ENCODE results near the gene STAT2. TPM values are rescaled to one million over a fixed set of nuclear protein-coding genes. Genes with fewer than 3 reads are reported as not detected.

The STAT2 gene
- total and polyA plus RNA-seq, 2 experiments from 2014 or later: 15.6 to 67.9 TPM

DNA sequence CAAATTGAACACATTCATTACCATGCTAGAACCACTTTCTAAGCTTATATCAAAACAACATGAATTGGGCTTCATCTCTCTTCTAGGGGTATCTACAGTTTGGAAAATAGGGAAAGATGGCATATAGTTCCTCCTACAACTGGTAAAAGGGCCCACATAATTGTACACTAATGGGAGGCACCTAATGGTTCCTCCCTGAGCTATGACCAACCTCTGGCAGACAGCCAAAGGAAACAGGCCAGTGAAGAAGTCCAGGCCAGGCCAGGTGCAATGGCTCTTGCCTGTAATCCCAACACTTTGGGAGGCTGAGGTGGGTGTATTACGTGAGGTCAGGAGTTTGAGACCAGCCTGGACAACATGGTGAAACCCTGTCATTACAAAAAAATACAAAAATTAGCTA, 26.0 kb upstream of the STAT2 start (continued):
- TF ChIP-seq, protein P1, sequence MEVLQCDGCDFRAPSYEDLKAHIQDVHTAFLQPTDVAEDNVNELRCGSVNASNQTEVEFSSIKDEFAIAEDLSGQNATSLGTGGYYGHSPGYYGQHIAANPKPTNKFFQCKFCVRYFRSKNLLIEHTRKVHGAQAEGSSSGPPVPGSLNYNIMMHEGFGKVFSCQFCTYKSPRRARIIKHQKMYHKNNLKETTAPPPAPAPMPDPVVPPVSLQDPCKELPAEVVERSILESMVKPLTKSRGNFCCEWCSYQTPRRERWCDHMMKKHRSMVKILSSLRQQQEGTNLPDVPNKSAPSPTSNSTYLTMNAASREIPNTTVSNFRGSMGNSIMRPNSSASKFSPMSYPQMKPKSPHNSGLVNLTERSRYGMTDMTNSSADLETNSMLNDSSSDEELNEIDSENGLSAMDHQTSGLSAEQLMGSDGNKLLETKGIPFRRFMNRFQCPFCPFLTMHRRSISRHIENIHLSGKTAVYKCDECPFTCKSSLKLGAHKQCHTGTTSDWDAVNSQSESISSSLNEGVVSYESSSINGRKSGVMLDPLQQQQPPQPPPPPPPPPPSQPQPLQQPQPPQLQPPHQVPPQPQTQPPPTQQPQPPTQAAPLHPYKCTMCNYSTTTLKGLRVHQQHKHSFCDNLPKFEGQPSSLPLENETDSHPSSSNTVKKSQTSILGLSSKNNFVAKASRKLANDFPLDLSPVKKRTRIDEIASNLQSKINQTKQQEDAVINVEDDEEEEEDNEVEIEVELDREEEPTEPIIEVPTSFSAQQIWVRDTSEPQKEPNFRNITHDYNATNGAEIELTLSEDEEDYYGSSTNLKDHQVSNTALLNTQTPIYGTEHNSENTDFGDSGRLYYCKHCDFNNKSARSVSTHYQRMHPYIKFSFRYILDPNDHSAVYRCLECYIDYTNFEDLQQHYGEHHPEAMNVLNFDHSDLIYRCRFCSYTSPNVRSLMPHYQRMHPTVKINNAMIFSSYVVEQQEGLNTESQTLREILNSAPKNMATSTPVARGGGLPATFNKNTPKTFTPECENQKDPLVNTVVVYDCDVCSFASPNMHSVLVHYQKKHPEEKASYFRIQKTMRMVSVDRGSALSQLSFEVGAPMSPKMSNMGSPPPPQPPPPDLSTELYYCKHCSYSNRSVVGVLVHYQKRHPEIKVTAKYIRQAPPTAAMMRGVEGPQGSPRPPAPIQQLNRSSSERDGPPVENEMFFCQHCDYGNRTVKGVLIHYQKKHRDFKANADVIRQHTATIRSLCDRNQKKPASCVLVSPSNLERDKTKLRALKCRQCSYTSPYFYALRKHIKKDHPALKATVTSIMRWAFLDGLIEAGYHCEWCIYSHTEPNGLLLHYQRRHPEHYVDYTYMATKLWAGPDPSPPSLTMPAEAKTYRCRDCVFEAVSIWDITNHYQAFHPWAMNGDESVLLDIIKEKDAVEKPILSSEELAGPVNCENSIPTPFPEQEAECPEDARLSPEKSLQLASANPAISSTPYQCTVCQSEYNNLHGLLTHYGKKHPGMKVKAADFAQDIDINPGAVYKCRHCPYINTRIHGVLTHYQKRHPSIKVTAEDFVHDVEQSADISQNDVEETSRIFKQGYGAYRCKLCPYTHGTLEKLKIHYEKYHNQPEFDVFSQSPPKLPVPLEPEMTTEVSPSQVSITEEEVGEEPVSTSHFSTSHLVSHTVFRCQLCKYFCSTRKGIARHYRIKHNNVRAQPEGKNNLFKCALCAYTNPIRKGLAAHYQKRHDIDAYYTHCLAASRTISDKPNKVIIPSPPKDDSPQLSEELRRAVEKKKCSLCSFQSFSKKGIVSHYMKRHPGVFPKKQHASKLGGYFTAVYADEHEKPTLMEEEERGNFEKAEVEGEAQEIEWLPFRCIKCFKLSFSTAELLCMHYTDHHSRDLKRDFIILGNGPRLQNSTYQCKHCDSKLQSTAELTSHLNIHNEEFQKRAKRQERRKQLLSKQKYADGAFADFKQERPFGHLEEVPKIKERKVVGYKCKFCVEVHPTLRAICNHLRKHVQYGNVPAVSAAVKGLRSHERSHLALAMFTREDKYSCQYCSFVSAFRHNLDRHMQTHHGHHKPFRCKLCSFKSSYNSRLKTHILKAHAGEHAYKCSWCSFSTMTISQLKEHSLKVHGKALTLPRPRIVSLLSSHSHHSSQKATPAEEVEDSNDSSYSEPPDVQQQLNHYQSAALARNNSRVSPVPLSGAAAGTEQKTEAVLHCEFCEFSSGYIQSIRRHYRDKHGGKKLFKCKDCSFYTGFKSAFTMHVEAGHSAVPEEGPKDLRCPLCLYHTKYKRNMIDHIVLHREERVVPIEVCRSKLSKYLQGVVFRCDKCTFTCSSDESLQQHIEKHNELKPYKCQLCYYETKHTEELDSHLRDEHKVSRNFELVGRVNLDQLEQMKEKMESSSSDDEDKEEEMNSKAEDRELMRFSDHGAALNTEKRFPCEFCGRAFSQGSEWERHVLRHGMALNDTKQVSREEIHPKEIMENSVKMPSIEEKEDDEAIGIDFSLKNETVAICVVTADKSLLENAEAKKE (CRISPR knock-in tag; IDR thresholded peaks at IDR 0.05): no peak

DNA sequence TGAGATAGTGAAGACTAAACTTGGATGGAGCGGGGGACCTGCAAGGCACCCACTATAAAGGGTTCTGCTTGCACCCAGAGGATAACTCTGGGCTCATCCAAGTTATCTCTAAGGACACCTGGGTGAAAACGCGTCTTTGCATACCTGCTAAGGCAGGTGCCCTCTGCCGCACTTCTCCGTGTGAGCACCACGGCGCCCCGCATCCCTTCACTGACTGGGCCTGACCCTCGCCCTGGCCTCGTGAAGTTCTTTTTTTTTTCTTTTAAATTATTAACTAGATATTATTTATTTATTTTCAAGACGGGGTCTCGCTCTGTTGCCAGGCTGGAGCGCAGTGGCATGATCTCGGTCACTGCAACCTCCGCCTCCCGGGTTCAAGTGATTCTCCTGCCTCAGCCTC, 22.7 kb upstream of the STAT2 start:
- H2AFZ ChIP-seq: no peak overlapping the region
- peaks cover 4% of the 10 kb centered on the region for H3K4me1 ChIP-seq (ENCODE audit: insufficient read depth)
- H3K9me2 ChIP-seq (ENCODE audit: insufficient read depth): no peaks in the 10 kb centered on the region
- no peak overlapping the region for H3K27ac ChIP-seq (ENCODE audit: low read depth)
- no peaks in the 10 kb centered on the region for H4K20me1 ChIP-seq (replicated peaks; ENCODE audit: insufficient read depth)
- no peaks in the 10 kb centered on the region for H3K9me3 Mint-ChIP-seq
- peaks cover 7% of the 10 kb centered on the region for H3K27me3 Mint-ChIP-seq (ENCODE audit: insufficient read depth, low read depth, poor library complexity)
- H3K4me3 ChIP-seq: no peak overlapping the region
- no peaks in the 10 kb centered on the region for H3K27me3 ChIP-seq (ENCODE audit: insufficient read depth)
- no peak overlapping the region for H3K27ac Mint-ChIP-seq
- ATAC-seq: no peak
- peaks cover 9% of the 10 kb centered on the region; the same call in 2 of the 3 replicates for H3K4me1 Mint-ChIP-seq
- no peaks in the 10 kb centered on the region for H3K79me2 ChIP-seq (replicated peaks; ENCODE audit: insufficient read depth)
- H3K4me3 Mint-ChIP-seq: no peak overlapping the region
- DNase-seq (ENCODE audit: low spot score): no peak
- H3K4me2 ChIP-seq: no peak overlapping the region
- H3F3A ChIP-seq (replicated peaks; ENCODE audit: low read depth): no peaks in the 10 kb centered on the region; the same call in 1 of the 2 replicates
- no peaks in the 10 kb centered on the region for H3K36me3 Mint-ChIP-seq (ENCODE audit: low read depth)
- H3K36me3 ChIP-seq (ENCODE audit: insufficient read depth): no peaks in the 10 kb centered on the region
- TF ChIP-seq, protein P2, sequence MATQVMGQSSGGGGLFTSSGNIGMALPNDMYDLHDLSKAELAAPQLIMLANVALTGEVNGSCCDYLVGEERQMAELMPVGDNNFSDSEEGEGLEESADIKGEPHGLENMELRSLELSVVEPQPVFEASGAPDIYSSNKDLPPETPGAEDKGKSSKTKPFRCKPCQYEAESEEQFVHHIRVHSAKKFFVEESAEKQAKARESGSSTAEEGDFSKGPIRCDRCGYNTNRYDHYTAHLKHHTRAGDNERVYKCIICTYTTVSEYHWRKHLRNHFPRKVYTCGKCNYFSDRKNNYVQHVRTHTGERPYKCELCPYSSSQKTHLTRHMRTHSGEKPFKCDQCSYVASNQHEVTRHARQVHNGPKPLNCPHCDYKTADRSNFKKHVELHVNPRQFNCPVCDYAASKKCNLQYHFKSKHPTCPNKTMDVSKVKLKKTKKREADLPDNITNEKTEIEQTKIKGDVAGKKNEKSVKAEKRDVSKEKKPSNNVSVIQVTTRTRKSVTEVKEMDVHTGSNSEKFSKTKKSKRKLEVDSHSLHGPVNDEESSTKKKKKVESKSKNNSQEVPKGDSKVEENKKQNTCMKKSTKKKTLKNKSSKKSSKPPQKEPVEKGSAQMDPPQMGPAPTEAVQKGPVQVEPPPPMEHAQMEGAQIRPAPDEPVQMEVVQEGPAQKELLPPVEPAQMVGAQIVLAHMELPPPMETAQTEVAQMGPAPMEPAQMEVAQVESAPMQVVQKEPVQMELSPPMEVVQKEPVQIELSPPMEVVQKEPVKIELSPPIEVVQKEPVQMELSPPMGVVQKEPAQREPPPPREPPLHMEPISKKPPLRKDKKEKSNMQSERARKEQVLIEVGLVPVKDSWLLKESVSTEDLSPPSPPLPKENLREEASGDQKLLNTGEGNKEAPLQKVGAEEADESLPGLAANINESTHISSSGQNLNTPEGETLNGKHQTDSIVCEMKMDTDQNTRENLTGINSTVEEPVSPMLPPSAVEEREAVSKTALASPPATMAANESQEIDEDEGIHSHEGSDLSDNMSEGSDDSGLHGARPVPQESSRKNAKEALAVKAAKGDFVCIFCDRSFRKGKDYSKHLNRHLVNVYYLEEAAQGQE (IDR thresholded peaks at IDR 0.05; ENCODE audit: unreplicated experiment): no peak
- TF ChIP-seq CREB1 (CRISPR knock-in tag; IDR thresholded peaks at IDR 0.05; ENCODE audit: low read depth): no peak
- no peak for TF ChIP-seq NANOG (IDR thresholded peaks at IDR 0.05; ENCODE audit: borderline replicate concordance)
- no peak for TF ChIP-seq JUNB (IDR thresholded peaks at IDR 0.05; ENCODE audit: unreplicated experiment)
- TF ChIP-seq POLR2AphosphoS5 (IDR thresholded peaks at IDR 0.05; ENCODE audit: low read depth): no peak
- TF ChIP-seq, protein P1 (CRISPR knock-in tag; IDR thresholded peaks at IDR 0.05): no peak

Data from GM23338 (cell line).